IPS DF 6.9 (cell line): ENCODE results near the gene LRRC47.
A peak's percentile ranks its signal among the peaks of the same experiment; 100 is the strongest.

Source experiments
- DNase-seq: peaks from one replicate; pipeline ENCODE4 v3.0.0-alpha.2; 2013; ENCODE audit warnings: low read depth, low spot score
- H3K27ac ChIP-seq: one replicate; pipeline ENCODE4 v1.5.1; 2013; ENCODE audit warnings: low read length, control low read depth
- H3K27me3 ChIP-seq: 2 replicates; pipeline ENCODE4 v1.6.1; 2013; ENCODE audit warnings: mild to moderate bottlenecking, low read length; ENCODE audit not compliant: control insufficient read depth, insufficient read depth
- H3K36me3 ChIP-seq: 2 replicates; pipeline ENCODE4 v1.6.1; 2013; ENCODE audit warnings: low read length; ENCODE audit not compliant: control insufficient read depth, insufficient read depth
- H3K4me1 ChIP-seq: 2 replicates; pipeline ENCODE4 v1.6.1; 2013; ENCODE audit warnings: low read length; ENCODE audit not compliant: control insufficient read depth, insufficient read depth
- H3K4me3 ChIP-seq: 2 replicates; pipeline ENCODE4 v1.5.1; 2013; ENCODE audit warnings: mild to moderate bottlenecking, low read length
- H3K9me3 ChIP-seq: 2 replicates; pipeline ENCODE4 v1.6.1; 2013; ENCODE audit warnings: low read length, inconsistent platforms; ENCODE audit not compliant: control insufficient read depth, insufficient read depth
- WGBS: extraction: QIAGEN DNeasy Blood & Tissue Kit; methylation state at CpG from one replicate; pipeline ENCODE4 v1.1.7; 2013; ENCODE audit warnings: mixed read lengths, missing lambda C conversion rate; ENCODE audit not compliant: insufficient read length, insufficient coverage; 5-methylcytosine and 5-hydroxymethylcytosine counted together

The LRRC47 gene

DNA sequence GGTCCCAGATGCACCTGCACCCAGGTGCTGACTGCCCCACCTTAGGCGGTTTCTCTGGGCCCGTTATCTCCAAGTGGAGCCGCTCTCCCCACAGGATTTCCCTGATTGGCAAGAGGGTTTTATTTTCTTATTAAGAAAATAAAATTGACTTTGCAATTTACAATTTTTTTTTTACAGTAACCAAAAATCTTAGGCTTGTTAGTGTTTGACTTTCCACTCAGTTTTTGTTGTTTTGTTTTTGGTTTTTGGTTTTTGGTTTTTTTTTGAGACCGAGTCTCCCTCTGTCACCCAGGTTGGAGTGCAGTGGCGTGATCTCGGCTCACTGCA lies 48.8 kb downstream of the LRRC47 start:
- no CpG with 5 or more reads among the region's 6 CpGs for WGBS
- no peak overlapping the region for H3K27ac ChIP-seq
- DNase-seq, result no peak
- H3K4me3 ChIP-seq, result no peak overlapping the region
- peaks cover 5% of the 10 kb centered on the region for H3K36me3 ChIP-seq
- H3K4me1 ChIP-seq, result peaks cover 8% of the 10 kb centered on the region
- H3K9me3 ChIP-seq, result no peaks in the 10 kb centered on the region
- no peaks in the 10 kb centered on the region for H3K27me3 ChIP-seq

DNA sequence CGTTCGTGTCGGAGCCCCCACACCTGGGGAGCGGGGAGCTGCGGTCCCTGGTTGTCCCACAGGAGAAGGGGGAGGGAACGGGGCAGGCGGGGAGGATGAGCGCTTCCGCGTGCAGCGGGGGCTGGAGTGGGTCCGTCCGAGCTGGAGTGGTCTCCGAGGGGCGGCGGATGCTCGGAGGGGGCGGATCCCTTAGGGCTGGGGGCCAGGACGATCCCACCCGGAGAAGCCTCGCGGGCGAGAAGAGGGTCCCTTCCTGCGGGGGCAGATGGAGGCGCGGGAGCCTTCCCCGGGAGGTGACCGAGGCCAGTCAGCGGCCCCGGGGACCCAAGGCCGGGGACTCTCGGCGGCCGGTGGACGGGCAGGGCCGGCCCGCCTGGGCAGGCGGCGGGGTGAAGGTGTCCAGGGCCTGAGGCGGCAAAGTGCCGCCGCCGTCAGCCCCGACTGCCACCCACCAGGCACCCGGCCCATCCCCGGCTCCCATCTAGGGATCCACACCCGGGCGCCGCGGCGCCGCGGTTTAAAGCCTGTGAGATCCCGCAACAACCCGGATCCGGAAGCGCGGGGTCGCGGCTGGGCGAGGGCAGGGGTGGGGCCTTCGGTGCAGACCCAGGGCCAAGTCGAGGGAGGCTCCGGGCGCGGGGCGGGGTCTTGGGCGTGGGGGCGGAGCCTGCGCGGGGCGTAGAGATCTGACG lies 49.3 kb downstream of the LRRC47 start:
- no peaks in the 10 kb centered on the region for H3K9me3 ChIP-seq
- H3K27ac ChIP-seq, result no peak overlapping the region
- H3K4me3 ChIP-seq, result peak overlapping the region; percentile 59
- peaks cover 10% of the 10 kb centered on the region for H3K36me3 ChIP-seq
- peak; percentile 82 for DNase-seq
- peaks cover 7% of the 10 kb centered on the region for H3K4me1 ChIP-seq
- WGBS, result no CpG with 5 or more reads among the region's 73 CpGs
- no peaks in the 10 kb centered on the region for H3K27me3 ChIP-seq

DNA sequence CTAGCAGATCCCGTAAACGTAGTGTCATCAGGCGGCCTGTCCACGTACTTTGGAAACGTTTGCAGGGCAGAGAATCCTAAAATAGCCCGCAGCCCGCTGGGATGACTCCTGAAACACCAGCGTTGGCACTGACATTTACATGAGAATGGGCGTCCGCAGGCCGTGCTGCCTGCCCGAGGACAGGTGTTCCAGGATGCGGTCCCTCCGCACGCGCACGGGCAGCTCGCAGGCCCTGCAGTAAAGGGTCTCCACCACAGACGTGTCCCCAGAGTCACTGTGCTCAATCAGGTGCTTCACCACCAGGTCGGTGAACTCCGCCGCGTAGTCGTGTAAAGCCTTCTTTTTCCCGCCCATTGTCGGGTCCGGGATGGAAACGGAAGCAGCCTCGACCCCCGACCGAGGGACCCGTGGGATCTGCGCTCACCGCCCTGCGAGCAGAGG lies 49.9 kb downstream of the LRRC47 start:
- Histone ChIP-seq H3K4me3 (peak overlapping the region; percentile 59), H3K36me3 (peaks cover 13% of the 10 kb centered on the region), H3K27me3 (no peaks in the 10 kb centered on the region), H3K27ac (no peak overlapping the region), H3K4me1 (peaks cover 7% of the 10 kb centered on the region), H3K9me3 (no peaks in the 10 kb centered on the region)
- no peak for DNase-seq
- WGBS, result no CpG with 5 or more reads among the region's 35 CpGs

DNA sequence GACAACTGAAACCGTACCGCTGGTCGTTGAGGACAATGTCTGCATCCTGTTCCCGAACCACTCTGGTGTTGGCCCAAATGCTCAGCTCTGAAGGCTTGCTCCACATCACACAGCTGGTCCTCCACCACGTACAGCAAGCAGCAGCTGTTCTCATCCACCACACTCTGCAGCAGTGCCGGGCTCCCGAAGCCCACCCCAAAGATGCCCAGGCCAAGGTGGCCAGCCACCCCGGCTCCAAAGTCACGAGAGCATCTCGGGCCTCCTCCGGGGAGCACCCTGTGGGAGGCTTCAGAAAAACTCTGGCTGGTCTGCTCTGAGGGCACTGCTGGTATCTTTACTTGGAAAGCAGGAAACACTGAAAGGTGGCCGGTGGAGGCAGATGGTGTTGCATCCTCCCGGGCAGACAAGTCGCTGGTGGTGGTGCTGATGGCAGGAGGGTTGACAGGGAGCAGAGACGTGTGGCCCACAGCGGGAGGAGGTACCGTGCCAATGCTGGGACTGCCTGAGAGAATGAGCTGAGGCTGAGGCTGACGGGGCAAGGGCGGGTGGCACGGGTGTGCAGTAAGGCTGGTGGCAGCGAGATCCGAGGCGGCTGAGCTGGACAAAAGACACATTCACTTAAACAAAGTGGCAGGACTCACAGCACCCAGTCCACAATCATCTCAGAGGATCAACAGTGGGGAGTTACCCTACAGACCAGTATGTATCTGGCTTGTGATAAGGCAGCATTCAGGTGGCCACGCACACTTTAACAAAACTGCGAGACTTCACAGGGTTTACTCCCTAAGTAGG lies 50.5 kb downstream of the LRRC47 start:
- DNase-seq, result no peak
- peaks cover 14% of the 10 kb centered on the region for H3K36me3 ChIP-seq
- no CpG with 5 or more reads among the region's 25 CpGs for WGBS
- no peaks in the 10 kb centered on the region for H3K9me3 ChIP-seq
- no peak overlapping the region for H3K27ac ChIP-seq
- no peak overlapping the region; the same call in 1 of the 2 replicates for H3K4me3 ChIP-seq
- no peaks in the 10 kb centered on the region for H3K27me3 ChIP-seq
- peaks cover 7% of the 10 kb centered on the region for H3K4me1 ChIP-seq

DNA sequence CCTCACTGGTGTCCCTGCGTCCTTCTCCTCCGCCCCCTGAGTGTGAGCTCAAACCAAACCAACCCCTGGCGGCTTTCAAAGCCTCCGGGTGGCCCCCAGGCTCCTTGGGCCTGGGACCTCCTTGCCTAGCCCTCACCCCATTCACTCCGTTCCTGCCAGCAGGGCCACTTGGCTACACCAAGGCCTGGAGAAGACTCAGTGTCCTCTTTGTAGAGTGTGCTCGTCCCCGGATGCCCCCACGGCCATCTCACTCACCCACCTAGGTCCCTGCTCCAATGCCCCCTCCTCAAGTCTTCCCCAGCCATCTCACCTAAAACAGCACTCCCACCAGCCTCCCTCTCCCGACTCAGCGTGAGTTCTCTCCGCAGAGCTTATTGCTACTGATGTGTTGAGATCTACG lies 51.2 kb downstream of the LRRC47 start:
- DNase-seq, result no peak
- H3K4me3 ChIP-seq, result no peak overlapping the region
- H3K4me1 ChIP-seq, result peaks cover 7% of the 10 kb centered on the region
- no CpG with 5 or more reads among the region's 12 CpGs for WGBS
- no peak overlapping the region for H3K27ac ChIP-seq
- H3K36me3 ChIP-seq, result peaks cover 17% of the 10 kb centered on the region
- no peaks in the 10 kb centered on the region for H3K27me3 ChIP-seq
- H3K9me3 ChIP-seq, result no peaks in the 10 kb centered on the region

DNA sequence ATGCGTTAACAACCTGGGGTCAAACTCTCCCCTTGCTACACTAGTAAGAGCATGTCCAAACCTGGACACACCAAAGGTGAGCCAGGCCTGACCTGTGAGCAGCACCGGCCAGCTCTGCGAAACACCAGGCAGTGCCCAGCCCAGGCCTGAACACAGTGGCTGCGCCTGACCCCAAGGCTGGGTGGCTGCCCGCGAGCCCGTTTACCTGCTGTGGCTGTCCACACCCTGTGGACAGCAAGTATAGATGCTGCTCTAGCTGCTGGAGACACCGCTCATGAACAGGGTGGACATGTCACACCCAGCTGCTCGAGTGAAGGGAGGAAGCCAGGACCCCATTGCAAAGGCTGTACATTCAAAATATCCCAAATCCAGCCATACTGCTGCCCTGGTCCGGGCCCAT lies 51.7 kb downstream of the LRRC47 start:
- Histone ChIP-seq H3K4me3 (no peak overlapping the region), H3K27me3 (no peaks in the 10 kb centered on the region), H3K36me3 (peaks cover 19% of the 10 kb centered on the region), H3K9me3 (no peaks in the 10 kb centered on the region), H3K4me1 (peaks cover 7% of the 10 kb centered on the region), H3K27ac (no peak overlapping the region)
- DNase-seq, result no peak
- no CpG with 5 or more reads among the region's 10 CpGs for WGBS

DNA sequence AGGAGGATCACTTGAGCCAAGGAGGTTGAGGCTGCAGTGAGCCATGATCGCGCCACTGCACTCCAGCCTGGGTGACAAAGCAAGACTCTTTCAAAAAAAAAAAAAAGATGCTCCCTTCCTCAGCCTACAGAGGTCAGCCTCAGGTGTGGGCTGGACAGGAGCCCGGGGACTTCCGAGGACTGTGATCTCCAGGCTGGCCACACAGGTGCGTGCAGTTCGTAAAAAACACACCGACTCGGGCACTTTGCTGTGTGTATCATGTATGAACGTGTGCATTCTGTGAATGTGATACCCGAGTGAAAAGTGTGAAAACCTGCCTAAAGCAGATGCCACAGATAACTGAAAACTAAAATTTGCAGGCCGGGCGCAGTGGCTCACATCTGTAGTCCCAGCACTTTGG lies 52.5 kb downstream of the LRRC47 start:
- Histone ChIP-seq H3K9me3 (no peaks in the 10 kb centered on the region), H3K4me1 (peaks cover 7% of the 10 kb centered on the region), H3K27me3 (no peaks in the 10 kb centered on the region), H3K36me3 (peaks cover 19% of the 10 kb centered on the region), H3K4me3 (no peak overlapping the region), H3K27ac (no peak overlapping the region)
- DNase-seq, result no peak
- WGBS, result no CpG with 5 or more reads among the region's 12 CpGs

DNA sequence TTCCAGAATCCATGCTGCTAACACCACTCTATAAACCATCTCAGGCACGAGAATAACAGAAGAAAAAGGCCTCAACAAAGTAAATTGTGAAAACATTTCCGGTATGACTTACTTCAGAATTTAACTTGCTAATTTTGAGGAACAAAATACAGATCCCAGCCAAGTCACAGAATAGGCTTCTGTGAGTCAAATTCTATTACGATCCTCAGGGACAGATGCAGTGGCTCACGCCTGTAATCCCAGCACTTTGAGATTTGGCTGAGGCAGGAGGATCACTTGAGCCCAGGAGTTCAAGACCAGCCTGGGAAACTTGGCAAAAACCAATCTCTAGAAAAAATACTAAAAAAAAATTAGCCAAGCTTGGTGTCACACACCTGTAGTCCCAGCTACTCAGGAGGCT lies 52.9 kb downstream of the LRRC47 start:
- no peaks in the 10 kb centered on the region for H3K9me3 ChIP-seq
- H3K27ac ChIP-seq, result no peak overlapping the region
- peaks cover 21% of the 10 kb centered on the region for H3K36me3 ChIP-seq
- peaks cover 7% of the 10 kb centered on the region for H3K4me1 ChIP-seq
- no peaks in the 10 kb centered on the region for H3K27me3 ChIP-seq
- WGBS, result no CpG with 5 or more reads among the region's 4 CpGs
- DNase-seq, result no peak
- no peak overlapping the region for H3K4me3 ChIP-seq

DNA sequence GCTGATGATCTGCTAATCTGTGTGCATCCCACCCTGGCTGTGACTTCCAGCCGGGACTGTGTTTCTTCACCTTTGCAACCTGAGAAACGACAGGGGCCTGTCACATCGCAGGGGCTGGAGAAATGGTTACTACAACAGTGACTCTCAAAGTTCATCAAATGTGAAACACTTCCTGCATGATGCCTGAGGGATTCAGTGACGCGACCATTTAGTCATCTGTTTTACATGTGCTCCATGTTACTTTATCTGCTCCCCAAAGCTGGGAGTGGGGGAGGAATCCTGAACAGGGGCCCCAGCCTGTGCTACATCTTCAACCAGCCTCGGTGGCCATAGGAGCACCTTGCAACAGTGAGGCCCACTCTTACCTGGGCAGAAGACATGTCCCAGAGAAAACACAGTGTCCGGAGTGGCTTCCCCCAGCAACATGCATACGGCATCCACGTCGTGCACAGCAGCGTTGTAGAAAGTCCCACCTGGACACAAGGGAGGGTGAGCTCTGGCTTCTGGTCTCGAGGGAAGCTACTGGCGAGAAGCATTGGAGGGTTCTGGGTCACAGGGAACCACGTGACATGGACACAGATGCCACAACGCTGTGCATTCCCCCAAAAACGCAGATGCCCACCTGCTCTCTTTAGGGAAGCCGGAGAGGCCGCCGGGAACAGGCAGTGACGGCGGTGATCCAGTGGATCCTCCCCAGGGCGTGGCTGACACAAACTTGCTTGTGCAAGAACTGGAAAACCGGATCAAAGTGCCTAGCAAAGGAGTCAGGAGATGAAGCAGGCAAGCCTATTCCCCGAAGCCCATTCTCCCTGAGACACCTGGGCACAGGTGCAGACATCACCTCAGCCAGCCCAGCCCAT lies 53.6 kb downstream of the LRRC47 start:
- H3K27me3 ChIP-seq, result no peaks in the 10 kb centered on the region
- H3K9me3 ChIP-seq, result no peaks in the 10 kb centered on the region
- no peak for DNase-seq
- no peak overlapping the region for H3K27ac ChIP-seq
- peaks cover 26% of the 10 kb centered on the region for H3K36me3 ChIP-seq
- WGBS, result no CpG with 5 or more reads among the region's 24 CpGs
- H3K4me1 ChIP-seq, result peaks cover 7% of the 10 kb centered on the region
- no peak overlapping the region for H3K4me3 ChIP-seq
